ENCODE data around the gene CDC42SE1.

- TF ChIP-seq CTCF (IDR thresholded peaks at IDR 0.05; ENCODE audit: insufficient read depth, low read length) (no peak), POLR2AphosphoS5 (IDR thresholded peaks at IDR 0.05; ENCODE audit: low read depth) (no peak)
Measured at GRCh38 chr1:151026460-151026859, 33.0 kb downstream of the CDC42SE1 start.
